Endothelial cell (in vitro differentiated cells): ENCODE results near the gene ITPRIP. TPM values are rescaled to one million over a fixed set of nuclear protein-coding genes. Genes with fewer than 3 reads are reported as not detected.

ENCODE experiments used
- DNase-seq: peaks from one replicate; pipeline ENCODE4 v3.0.0; 2021; ENCODE audit warnings: low spot score
- H3K27ac Mint-ChIP-seq: one replicate; pipeline ENCODE4 v1.8.0; 2021; ENCODE audit warnings: mixed read lengths, inconsistent platforms; ENCODE audit not compliant: unreplicated experiment
- H3K27me3 Mint-ChIP-seq: one replicate; pipeline ENCODE4 v1.8.0; 2021; ENCODE audit warnings: mild to moderate bottlenecking, moderate library complexity, mixed read lengths, inconsistent platforms; ENCODE audit not compliant: unreplicated experiment
- H3K36me3 Mint-ChIP-seq: one replicate; pipeline ENCODE4 v1.8.0; 2021; ENCODE audit warnings: mild to moderate bottlenecking, low read depth, mixed read lengths, inconsistent platforms; ENCODE audit not compliant: unreplicated experiment
- H3K4me1 Mint-ChIP-seq: one replicate; pipeline ENCODE4 v1.8.0; 2021; ENCODE audit warnings: mild to moderate bottlenecking, mixed read lengths, inconsistent platforms; ENCODE audit not compliant: unreplicated experiment
- H3K4me3 Mint-ChIP-seq: one replicate; pipeline ENCODE4 v1.8.0; 2021; ENCODE audit warnings: mild to moderate bottlenecking, mixed read lengths, inconsistent platforms; ENCODE audit not compliant: unreplicated experiment
- H3K9me3 Mint-ChIP-seq: one replicate; pipeline ENCODE4 v1.8.0; 2021; ENCODE audit warnings: mixed read lengths, inconsistent platforms; ENCODE audit not compliant: unreplicated experiment
- total RNA-seq: library from RNA; stranded (reverse); fragmentation: NEBNext Ultra II Directional; extraction: Animal tissue kit (Norgen Biotek cat#: 25700); gene quantifications from one replicate; pipeline ENCODE4 v1.2.1, GENCODE V29; 2021; ENCODE audit not compliant: unreplicated experiment
- TF ChIP-seq, protein P1 (sequence below): fragments of 200-600 bp; sonication (generic); IDR thresholded peaks from one replicate; pipeline ENCODE4 v1.5.0; 2021; ENCODE audit warnings: antibody characterized with exemption; ENCODE audit not compliant: unreplicated experiment

ITPRIP gene
- total RNA-seq, 1 donor from 2014 or later: 16.3 TPM

DNA sequence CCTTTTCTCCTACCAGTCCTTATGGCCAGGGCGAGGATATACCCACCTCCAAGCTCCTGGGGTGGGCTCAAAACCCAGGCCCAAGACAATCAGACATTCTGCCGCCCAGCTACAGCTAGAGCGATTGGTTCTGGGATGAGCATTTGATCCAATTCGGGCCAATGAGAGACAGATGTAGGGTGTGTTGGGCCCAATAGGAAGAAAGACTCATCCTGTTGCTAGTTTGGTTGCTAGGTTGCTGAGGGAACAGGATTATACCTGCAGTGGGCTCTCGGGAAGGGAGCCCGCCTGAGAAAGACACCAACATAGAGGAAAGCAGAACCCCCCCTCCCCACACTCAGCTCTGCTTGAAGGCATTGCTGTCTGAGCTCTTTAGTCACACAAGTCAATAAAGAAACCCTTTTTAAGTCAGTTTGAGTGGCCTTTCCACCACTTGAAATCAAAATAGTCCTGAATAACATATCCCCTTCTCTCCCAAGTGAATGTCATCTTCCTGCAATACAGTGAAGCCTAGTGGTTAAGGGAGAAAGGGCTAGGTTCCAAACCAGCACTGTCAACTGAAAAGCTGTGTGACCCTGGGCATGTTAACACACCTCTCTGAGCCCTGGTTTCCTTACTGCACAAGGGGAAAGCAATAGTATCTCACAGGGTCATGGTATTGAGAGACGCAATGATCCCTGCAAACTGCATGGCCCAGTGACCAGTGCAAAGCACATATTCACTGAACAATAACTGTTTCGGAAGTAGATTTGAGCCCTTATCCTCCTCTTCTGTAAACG, 21.8 kb downstream of the ITPRIP start:
- H3K4me1 Mint-ChIP-seq: peaks cover 25% of the 10 kb centered on the region
- H3K27ac Mint-ChIP-seq: no peak overlapping the region
- H3K27me3 Mint-ChIP-seq: peaks cover 7% of the 10 kb centered on the region
- no peak for DNase-seq
- H3K36me3 Mint-ChIP-seq: peaks cover 24% of the 10 kb centered on the region
- no peak overlapping the region for H3K4me3 Mint-ChIP-seq
- TF ChIP-seq, protein P1, sequence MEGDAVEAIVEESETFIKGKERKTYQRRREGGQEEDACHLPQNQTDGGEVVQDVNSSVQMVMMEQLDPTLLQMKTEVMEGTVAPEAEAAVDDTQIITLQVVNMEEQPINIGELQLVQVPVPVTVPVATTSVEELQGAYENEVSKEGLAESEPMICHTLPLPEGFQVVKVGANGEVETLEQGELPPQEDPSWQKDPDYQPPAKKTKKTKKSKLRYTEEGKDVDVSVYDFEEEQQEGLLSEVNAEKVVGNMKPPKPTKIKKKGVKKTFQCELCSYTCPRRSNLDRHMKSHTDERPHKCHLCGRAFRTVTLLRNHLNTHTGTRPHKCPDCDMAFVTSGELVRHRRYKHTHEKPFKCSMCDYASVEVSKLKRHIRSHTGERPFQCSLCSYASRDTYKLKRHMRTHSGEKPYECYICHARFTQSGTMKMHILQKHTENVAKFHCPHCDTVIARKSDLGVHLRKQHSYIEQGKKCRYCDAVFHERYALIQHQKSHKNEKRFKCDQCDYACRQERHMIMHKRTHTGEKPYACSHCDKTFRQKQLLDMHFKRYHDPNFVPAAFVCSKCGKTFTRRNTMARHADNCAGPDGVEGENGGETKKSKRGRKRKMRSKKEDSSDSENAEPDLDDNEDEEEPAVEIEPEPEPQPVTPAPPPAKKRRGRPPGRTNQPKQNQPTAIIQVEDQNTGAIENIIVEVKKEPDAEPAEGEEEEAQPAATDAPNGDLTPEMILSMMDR: no peak
- H3K9me3 Mint-ChIP-seq: no peaks in the 10 kb centered on the region

DNA sequence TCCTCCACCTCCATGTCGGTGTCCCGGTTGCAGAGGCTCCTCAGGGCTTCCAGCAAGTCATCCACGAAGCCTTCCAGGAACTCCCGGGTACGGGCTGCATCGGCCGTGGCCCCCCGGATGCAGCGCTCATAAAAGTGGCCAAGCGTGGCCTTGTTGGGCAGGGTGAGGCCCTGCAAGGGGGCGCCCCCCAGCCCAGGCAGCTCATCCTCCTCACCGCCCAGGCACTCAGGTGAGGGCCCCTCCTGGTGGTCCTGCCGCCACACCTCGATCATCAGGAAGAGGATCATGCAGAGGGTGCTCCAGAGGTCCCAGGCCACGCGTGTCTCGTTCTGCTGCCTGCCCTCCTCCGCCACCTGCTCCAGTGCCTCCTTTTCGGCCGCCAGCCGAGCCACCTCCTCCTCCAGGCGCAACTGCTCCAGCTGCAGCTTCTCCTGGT, 22.8 kb downstream of the ITPRIP start:
- no peak overlapping the region for H3K27ac Mint-ChIP-seq
- TF ChIP-seq, protein P1: no peak
- no peak for DNase-seq
- no peak overlapping the region for H3K4me3 Mint-ChIP-seq
- H3K27me3 Mint-ChIP-seq: peaks cover 7% of the 10 kb centered on the region
- H3K36me3 Mint-ChIP-seq: peaks cover 24% of the 10 kb centered on the region
- peaks cover 23% of the 10 kb centered on the region for H3K4me1 Mint-ChIP-seq
- H3K9me3 Mint-ChIP-seq: no peaks in the 10 kb centered on the region

DNA sequence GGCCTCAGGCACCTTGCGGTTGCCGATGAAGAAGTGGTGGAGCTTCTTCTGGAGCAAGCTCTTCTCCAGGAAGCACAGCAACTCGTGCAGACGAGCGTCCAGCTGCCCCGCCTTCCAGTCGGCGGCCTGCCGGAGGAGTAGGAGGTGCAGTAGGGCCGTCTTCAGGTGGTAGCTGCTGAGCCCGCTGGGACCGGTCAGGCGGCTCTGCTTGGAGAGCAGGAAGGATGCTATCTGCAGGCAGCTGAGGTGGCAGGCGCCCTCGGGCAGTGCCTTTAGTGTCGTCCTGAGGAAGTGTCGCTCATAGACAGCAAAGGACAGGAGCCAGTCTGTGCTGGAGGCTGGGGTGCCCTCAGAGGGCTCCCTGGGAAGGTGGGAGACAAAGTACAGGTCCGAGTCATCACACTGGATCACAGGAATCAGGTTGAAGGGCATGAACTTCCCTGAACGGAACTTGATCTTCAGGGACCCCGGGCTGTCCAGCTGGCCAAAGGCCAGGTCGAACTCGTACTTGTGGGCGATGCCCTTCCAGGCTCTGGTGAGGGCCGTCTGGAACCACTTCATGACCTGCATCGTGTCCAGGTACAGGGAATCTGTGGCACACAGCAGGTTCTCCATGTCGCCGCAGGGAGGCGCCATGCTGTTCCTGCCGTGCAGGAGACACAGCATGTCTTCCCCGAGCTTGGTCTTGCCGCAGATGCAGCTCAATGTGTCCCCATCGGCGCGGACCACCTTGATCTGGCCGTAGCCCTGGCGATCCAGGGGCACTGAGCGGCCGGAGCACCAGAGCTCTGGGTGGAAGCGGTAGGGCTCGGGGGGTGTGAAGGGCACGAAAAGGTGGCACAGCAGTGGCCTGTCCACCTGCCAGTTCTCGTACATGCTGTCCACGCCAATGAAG, 23.4 kb downstream of the ITPRIP start:
- no peak overlapping the region for H3K27ac Mint-ChIP-seq
- DNase-seq: no peak
- peaks cover 24% of the 10 kb centered on the region for H3K36me3 Mint-ChIP-seq
- no peaks in the 10 kb centered on the region for H3K9me3 Mint-ChIP-seq
- no peak overlapping the region for H3K4me3 Mint-ChIP-seq
- TF ChIP-seq, protein P1: no peak
- peaks cover 5% of the 10 kb centered on the region for H3K27me3 Mint-ChIP-seq
- peaks cover 17% of the 10 kb centered on the region for H3K4me1 Mint-ChIP-seq

DNA sequence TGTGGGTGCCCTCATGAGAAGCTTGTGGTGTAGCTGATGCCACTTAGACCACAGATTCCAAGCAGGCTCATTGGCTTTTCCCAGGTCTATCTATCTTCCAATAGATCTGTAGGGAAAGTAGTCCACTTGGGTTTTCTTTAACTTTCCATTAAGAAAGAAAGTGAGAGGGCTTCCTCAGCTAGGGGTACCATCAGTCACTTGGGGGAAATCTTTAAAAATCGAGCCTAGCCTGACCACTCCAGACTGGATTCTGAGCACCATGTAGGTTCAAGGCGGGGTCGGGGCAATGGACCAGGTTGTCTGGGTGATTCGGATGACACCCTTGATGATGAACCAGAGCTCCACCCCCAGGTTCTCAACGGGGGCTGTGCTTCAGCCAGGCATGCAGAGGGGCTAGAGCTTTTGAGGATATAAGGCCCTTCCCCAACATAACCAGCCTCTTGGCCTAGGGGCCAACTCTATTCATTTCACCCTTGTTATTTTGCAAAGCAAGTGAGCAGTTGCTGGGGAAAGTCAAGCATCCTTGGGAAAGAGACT, 27.0 kb downstream of the ITPRIP start:
- Mint-ChIP-seq H3K9me3 (no peaks in the 10 kb centered on the region), H3K4me3 (no peak overlapping the region), H3K27ac (no peak overlapping the region), H3K36me3 (peaks cover 9% of the 10 kb centered on the region), H3K4me1 (peaks cover 7% of the 10 kb centered on the region), H3K27me3 (peaks cover 5% of the 10 kb centered on the region)
- DNase-seq: no peak
- TF ChIP-seq, protein P1: no peak
